Prostate gland (tissue), 2 donors: ENCODE measurements around the gene NFKBIL1.

ENCODE experiments used
- POLR2A ChIP-seq: fragments of 450-650 bp; IDR thresholded peaks from one replicate; pipeline ENCODE4 v1.6.1; 2016; ENCODE audit warnings: antibody characterized with exemption, mild to moderate bottlenecking
- TF ChIP-seq, protein P1 (sequence below), 4 experiments: fragments of 200-600 bp in 2 of 4; fragments of 450-650 bp in 2 of 4; sonication (generic) in 2 of 4; IDR thresholded peaks; 1 replicate in 3 of 4; 2 replicates in 1 of 4; pipeline ENCODE4 v1.5.1; 2016 to 2019; ENCODE audit warnings: antibody characterized with exemption in 4 of 4, mild to moderate bottlenecking in 2 of 4, moderate library complexity in 2 of 4

DNA sequence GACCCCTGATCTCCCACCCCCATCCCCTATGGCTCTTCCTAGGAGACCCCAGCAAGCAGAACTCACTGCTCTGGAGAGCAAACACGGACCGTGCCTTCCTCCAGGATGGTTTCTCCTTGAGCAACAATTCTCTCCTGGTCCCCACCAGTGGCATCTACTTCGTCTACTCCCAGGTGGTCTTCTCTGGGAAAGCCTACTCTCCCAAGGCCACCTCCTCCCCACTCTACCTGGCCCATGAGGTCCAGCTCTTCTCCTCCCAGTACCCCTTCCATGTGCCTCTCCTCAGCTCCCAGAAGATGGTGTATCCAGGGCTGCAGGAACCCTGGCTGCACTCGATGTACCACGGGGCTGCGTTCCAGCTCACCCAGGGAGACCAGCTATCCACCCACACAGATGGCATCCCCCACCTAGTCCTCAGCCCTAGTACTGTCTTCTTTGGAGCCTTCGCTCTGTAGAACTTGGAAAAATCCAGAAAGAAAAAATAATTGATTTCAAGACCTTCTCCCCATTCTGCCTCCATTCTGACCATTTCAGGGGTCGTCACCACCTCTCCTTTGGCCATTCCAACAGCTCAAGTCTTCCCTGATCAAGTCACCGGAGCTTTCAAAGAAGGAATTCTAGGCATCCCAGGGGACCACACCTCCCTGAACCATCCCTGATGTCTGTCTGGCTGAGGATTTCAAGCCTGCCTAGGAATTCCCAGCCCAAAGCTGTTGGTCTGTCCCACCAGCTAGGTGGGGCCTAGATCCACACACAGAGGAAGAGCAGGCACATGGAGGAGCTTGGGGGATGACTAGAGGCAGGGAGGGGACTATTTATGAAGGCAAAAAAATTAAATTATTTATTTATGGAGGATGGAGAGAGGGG is 26.1 kb downstream of the NFKBIL1 start:
- TF ChIP-seq POLR2A = no peak
- TF ChIP-seq, protein P1, sequence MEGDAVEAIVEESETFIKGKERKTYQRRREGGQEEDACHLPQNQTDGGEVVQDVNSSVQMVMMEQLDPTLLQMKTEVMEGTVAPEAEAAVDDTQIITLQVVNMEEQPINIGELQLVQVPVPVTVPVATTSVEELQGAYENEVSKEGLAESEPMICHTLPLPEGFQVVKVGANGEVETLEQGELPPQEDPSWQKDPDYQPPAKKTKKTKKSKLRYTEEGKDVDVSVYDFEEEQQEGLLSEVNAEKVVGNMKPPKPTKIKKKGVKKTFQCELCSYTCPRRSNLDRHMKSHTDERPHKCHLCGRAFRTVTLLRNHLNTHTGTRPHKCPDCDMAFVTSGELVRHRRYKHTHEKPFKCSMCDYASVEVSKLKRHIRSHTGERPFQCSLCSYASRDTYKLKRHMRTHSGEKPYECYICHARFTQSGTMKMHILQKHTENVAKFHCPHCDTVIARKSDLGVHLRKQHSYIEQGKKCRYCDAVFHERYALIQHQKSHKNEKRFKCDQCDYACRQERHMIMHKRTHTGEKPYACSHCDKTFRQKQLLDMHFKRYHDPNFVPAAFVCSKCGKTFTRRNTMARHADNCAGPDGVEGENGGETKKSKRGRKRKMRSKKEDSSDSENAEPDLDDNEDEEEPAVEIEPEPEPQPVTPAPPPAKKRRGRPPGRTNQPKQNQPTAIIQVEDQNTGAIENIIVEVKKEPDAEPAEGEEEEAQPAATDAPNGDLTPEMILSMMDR (IDR thresholded peaks at IDR 0.05) = no peak
